Neural progenitor cell (in vitro differentiated cells): ENCODE data around the gene TAP2.

Source experiments
- EZH2 ChIP-seq: fragments of 200-600 bp; sonication (generic); IDR thresholded peaks from 2 replicates; pipeline ENCODE4 v1.6.1; 2017; ENCODE audit warnings: antibody characterized with exemption, mild to moderate bottlenecking, moderate library complexity
- EZH2phosphoT487 ChIP-seq: fragments of 200-600 bp; sonication (generic); IDR thresholded peaks from 2 replicates; pipeline ENCODE4 v1.6.1; 2017; ENCODE audit warnings: antibody characterized with exemption
- TF ChIP-seq, protein P1 (sequence below): fragments of 200-600 bp; sonication (generic); IDR thresholded peaks from 2 replicates; pipeline ENCODE4 v1.5.1; 2017; ENCODE audit warnings: antibody characterized with exemption, mild to moderate bottlenecking

DNA sequence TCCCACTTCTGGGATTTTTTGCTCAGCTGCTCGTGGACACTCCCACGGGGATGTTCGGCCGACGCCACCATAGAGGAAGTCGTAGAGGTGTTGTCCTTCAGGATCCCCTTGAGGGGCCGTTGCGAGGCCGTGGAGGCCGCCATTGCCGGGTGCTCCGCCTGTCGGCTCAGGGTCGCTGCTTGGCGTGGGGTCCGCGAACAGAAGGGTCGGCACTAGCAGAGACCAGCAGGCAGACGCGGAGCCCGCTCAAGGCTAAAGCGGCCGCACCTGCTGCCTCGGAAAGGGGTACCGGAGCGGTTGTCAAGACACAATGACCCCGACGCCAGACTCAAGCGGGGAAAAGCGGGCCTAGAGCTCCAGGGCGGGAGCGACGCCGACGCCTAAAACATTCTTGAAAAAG, 41.2 kb upstream of the TAP2 start:
- TF ChIP-seq, protein P1, sequence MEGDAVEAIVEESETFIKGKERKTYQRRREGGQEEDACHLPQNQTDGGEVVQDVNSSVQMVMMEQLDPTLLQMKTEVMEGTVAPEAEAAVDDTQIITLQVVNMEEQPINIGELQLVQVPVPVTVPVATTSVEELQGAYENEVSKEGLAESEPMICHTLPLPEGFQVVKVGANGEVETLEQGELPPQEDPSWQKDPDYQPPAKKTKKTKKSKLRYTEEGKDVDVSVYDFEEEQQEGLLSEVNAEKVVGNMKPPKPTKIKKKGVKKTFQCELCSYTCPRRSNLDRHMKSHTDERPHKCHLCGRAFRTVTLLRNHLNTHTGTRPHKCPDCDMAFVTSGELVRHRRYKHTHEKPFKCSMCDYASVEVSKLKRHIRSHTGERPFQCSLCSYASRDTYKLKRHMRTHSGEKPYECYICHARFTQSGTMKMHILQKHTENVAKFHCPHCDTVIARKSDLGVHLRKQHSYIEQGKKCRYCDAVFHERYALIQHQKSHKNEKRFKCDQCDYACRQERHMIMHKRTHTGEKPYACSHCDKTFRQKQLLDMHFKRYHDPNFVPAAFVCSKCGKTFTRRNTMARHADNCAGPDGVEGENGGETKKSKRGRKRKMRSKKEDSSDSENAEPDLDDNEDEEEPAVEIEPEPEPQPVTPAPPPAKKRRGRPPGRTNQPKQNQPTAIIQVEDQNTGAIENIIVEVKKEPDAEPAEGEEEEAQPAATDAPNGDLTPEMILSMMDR = no peak
- TF ChIP-seq EZH2 (no peak), EZH2phosphoT487 (no peak)
